COLO668 (cell line): ENCODE data around the gene RNU6-1.

ENCODE experiments used
- DNase-seq: peaks from one replicate; lab custom pipeline; 2025; ENCODE audit not compliant: unreplicated experiment; lab: John Stamatoyannopoulos, UW

RNU6-1 gene

DNA sequence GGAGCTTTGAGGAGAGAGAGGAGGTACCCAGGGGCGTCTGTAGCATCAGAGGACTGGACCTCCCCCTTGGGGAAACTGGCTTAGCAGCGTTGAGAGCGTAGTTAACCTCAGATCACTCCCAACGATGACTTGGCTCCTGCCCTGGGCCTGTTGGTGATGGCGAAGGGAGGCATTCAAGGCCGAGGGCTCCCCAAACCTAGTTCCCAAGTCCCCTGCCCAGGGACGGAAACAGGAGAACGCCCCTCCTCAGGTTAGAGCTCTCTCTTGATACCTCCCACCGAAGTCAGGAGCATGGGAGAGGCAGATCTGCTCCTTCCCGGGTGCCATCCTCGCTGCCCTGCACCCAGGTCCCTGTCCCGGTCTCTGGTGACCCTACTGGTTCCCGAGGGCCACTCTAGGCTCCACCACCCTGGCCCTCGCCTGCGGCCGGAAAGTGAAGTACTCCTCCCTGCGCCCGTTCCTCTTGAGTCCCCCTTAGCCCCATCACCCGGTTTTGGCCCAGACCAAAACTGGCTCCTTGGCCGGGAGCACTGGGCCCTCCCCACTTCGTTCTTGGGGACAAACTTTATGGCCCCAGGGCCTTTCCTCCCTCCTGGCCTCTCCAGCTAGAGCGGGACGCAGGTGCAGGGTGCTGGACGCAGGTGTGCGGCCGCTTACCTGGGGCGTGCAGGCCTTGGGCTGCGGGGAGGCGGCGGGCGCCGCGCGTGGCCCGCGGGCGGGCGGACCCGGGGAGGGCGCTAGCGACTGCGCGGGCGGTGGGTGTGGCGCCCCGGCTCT, 17.1 kb downstream of the RNU6-1 start:
- peak; percentile 81 for DNase-seq

DNA sequence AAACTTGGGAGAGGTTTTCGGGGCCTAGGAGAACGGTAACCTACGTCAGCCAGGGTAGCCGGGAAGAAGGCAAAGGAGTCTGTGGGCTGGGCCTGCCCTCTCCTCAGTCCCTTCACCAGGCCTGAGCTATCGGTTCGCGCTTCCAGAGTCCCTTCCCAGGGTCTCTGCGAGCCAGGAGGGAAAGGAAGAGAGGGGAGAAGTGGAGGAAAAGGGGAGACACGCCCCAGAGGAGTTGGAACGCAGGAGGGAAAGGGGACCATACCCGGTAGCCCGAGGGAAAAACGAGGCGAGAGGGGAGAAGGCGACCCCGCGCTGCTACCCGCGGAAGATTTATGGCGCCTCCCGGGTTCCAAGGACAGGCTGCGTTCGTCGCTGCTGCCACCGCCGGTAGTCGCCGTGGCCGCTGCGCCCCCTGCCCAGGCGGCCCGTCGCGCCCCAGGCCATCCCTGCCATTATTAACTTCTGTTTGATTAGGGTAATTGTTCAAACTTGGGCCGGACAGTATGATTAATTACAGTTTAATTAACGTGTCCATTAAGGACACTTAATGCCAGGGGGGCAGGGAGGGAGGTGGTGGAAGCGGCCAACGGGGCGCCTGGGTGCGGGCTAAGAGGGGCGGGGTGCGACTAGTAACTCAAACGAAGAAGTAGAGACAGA, 17.9 kb downstream of the RNU6-1 start:
- DNase-seq = no peak

DNA sequence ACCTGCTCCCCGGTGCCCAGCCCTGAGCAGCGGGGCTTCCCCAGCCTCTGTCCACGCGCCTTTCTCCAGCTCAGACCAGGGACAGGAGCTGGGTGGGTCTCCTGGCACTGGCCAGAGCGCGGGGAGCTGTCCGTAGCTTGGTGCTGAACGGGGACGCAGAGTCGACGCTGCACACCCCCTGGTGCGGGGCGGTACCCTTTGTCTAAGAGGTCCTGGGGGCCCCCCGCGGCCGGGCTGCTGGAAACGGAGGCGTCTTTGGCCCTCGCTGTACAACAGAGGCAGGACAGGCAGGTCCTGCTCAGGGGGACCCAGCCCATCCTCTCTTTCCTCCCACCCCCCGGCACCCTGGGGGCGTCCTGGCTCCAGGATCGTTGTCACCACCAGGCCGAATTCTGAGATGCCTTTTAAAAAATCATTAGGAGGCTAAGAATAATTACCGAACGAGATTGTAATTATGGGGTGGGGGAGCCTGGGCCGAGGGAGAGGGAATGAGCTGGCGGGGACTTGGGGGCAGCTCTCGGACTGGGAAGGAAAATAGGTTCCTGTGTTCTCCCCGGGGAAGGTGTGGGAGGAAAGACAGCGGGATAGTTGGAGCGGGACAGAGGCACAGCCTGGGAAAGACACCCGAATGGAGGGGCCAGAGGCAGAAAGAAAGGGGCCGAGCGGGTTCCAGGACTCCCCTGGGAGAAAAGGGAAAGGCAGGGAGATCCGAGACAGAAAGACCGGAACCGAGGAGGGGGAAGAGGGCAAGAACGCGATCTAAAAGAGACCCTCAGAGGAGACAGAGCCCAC, 18.7 kb downstream of the RNU6-1 start:
- no peak for DNase-seq

DNA sequence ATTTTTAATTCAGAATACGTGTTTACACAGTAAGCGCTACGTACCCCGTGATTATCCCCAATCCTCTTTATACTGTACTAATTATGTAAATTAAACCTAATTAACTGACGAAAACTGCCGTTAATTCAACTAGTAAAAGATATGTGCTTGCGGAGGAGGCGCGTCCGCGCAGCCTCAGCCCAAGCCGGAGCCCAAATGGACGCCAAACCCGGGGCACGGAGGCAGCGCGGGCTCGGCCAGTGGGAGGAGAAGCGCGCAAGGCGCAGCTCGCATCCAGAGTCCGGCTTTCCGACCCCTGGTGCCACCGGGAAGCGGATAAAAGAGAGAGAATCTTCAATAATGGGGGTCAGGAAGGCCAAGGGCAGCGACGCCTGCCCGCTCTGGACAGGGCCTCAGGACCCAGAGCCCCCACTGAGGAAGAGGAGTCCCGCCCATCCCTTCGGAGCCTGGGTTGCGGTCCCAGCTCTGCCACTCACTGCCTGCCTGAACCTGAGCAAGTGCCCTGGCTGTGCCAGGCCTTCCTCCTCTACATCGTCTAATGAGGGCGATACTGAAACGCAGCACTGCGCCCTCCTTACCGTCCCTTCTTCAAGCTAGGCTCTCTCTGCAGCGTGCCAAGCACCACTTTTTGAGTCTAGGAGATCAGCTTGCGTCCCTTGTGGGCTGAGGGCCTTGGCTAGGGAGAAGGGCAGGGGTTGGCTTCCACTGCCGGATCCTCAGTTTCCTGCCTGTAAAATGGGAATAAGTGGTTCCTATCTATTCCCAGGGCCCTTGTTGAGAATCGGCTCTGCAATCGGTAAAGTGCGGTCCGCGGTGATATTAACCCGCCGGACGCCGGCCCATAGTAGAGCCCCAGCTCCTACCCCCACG, 19.5 kb downstream of the RNU6-1 start:
- no peak for DNase-seq

DNA sequence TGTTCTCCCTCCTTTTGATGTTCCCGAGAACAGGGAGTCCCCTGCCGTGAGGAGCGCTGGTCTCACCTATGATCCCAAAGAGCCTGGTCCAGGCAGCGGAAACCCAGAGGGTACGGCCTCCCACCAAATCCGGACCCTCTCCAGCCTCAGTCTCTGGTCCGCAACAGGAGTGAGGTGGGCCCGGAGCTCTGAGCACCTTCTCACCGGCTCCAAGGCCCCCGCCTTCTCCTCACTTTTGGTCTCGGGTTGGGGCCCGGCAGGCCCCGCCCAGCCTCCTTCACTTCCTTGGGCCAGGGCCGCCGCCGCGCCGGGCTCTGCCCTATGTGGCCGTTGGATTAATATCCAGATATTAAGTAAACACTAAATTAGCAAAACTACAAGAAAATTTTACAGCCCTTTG, 20.2 kb downstream of the RNU6-1 start:
- DNase-seq = no peak

DNA sequence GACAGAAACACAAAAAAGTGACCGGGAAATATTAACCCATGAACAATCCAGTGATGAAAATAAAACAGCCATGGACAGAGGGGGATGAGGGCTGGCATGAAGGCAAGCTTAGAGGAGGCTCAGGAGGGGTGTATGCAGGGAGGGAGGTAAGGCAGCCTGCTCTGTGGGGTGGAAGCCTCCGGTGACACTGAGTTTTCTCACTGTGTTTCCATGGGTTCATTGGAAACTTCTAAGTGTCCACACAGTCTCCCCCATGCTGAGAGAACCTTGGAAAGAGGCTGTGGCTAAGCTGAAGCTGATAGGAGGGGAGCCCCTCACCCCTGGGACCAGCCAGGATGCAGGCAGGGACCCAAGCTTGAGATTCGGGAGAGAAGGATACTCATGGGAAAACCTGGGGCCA, 21.4 kb downstream of the RNU6-1 start:
- DNase-seq = no peak

DNA sequence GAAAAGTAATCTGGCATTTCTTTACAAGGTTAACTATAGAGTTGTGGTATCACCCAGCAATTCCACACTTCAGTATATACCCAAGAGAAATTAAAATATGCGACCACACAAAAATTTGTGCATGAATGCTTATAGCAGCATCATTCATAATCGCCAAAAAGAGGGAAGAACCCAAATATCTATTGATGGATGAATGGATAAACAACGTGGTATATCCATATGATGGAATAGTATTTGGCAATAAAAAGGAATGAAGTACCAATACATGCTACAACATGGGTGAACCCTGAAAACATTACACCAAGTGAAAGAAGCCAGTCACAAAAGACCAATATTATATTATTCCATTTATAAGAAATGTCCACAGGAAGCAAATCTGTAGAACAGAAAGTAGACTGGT, 23.2 kb downstream of the RNU6-1 start:
- DNase-seq = no peak

DNA sequence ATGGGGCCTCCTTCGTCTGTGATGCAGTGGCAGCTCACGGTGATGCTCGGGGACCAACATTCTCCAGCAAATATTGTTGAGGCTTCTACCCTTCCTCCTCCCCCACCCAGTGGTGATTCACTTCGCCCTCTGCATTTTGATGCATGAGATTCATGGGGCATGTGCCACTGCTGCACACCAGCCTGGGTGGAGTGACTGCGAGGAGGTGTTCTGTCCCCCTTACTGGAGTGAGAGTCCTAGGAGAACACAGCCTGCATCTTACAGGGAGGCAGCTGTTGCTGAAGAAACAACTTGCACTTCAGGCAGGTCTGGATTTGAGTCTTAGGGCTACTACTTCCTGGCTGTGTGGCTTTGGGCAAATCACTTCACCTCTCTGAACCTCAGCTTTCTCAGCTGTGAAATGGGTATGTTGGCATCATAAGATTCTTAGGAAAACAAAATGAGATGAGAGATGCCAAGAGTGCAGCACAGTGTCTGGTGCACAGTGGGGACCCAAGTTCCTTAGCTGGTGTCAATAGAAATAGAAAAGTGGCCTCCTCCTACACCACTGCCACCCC, 24.7 kb downstream of the RNU6-1 start:
- no peak for DNase-seq

DNA sequence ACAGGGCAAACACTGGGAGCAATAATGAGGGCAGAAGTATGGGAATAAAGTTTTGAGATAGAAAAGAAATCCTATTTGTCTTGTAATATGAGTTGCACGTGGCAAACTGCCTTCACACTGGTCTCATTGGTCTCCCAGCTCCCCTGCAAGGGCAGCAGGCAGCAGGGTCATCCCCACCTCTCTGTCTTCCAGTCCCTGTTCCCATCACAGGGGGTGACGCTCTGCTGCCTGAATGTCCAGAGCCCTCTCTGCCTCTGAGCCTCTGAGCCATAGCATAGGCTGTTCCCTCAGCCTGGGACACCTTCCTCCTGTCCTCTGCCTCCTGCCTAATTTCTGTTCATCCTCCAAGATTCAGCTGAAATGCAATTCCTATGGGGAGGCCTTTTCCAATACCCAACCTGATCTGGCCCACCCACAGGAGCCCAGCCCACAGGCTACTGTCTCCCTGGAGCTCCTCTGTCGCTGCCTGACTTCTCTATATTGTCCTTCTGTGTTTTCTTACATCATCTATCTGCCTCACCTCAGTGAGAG, 26.7 kb downstream of the RNU6-1 start:
- no peak for DNase-seq

DNA sequence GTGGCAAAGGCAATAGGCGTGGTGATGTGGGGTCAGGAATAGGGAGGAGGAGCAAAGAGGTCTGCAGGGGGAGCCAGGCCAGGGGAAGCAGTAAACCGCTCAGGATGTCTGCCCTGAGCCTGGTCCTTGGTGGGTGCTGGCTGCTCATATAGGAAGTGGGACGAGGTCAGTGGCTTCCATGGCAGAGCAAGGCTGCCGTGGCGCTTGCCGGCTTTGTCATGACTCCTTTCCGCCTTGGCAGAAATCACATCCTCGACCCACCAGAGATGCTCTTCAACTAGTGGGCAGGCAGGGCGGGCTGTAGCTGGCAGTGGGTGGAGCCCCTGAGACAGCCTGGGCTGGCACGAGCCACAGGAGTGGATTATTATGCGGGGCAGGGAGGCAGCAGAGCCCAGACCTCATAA, 27.6 kb downstream of the RNU6-1 start:
- no peak for DNase-seq

DNA sequence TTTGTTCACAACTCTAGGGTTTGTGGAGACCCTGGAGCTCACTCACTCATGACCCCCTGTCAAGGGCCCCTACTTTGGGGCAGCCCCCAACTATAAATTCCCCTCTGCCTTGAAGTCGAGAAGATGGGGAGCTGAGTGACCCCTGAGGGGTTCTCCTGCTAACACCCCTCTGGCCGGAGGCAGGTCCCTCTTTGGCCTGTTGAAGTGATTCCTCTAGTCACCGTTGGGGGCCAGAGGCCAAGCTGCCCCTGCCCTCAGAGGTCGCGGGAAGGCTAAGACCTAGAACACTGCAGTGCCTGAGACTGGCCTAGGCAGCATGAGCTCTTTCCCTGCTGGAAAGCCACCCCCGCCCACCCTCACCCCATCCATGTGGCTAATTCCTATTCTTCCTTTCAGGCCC, 30.0 kb downstream of the RNU6-1 start:
- DNase-seq = no peak

DNA sequence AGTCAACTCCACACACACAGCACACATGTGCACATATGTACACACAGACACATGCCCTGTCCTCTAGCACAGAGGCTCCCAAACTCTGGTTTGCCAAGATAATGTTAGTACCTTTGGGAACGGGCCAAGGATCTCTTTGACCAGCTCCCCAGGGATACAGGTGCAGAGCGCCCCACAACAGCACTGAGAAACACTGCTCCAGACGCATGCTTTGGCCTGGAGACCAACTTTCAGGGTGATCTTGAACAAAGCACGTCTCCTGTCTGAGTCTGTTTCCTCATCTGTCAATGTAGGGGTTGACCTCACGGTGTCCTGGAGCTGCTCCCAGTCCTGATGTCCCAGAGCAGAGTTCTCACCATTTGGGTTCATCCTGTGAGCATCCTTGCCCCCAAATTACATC, 30.4 kb downstream of the RNU6-1 start:
- DNase-seq = no peak

DNA sequence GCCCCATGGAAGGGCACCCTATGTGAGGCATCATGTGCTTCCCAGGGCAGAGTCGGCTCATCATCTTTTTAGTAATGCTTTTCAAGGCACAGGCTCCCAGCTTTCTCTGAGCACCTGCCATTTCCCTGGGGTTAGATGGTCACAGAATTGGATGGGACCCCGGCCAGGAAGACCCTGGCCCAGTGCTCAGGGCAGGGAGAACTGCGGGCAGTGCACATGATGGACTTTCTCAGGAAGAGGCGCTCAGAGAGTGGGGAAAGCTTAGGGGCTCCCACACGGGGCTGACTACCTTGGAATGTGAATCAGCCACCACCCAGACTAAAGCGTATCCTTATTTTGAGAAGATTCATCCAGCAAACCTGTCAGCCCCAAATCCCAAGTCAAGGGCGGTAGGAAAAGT, 31.0 kb downstream of the RNU6-1 start:
- no peak for DNase-seq

DNA sequence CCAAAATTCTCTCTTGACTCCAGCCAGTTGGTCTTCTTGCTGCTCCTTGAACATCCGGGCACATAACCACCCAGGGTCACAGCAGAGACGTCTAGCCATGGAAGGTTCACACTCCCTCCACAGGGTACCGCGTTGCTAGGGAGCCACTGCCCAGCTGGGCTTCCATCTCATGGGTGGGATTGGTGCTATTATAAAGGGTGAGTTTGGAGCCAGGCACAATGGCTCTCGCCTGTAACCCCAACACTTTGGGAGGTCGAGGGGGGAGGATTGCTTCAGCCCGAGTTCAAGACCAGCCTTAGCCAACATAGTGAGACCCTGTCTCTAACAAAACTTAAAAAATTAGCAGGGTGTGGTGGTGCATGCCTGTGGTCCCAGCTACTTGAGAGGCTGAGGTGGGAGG, 32.0 kb downstream of the RNU6-1 start:
- DNase-seq = no peak

DNA sequence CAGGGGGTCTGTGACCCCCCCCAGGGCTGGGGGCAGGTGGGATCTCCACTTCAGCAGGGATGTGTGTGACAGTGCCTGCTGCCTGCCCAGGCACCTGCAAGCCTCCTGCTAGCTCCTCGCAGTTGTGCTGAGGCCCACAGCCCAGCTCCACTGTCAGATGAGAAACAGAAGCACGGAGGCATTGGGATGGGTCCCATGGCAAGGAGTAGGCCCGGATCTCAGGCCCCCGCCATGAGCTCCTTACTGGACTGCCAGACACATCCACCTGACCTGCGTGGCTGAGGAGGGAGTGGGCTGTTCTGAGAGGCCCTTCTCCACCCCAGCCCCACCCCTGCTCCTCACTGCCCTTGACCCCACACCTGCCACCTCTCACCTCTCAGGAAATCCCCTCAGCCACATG, 32.7 kb downstream of the RNU6-1 start:
- DNase-seq = no peak

DNA sequence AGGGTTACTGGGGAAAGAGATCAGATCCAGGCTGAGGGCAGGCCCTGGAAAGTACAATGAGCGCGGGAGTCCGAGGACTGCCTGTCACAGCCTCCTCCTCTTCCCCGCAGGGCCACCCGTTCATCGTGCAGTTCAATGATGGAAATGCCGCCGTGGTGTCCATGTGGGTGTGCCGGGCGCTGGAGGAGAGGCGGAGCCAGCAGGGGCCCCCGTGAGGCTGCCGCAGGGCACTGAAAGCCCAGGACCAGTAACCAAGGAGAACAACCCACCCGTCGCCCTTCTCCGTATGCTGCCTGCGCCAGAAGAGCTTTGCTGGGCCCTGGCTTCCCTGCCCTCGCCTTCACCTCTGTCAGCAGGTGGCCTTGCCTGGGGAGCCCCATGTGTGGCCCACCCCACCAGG, 33.3 kb downstream of the RNU6-1 start:
- DNase-seq = no peak

DNA sequence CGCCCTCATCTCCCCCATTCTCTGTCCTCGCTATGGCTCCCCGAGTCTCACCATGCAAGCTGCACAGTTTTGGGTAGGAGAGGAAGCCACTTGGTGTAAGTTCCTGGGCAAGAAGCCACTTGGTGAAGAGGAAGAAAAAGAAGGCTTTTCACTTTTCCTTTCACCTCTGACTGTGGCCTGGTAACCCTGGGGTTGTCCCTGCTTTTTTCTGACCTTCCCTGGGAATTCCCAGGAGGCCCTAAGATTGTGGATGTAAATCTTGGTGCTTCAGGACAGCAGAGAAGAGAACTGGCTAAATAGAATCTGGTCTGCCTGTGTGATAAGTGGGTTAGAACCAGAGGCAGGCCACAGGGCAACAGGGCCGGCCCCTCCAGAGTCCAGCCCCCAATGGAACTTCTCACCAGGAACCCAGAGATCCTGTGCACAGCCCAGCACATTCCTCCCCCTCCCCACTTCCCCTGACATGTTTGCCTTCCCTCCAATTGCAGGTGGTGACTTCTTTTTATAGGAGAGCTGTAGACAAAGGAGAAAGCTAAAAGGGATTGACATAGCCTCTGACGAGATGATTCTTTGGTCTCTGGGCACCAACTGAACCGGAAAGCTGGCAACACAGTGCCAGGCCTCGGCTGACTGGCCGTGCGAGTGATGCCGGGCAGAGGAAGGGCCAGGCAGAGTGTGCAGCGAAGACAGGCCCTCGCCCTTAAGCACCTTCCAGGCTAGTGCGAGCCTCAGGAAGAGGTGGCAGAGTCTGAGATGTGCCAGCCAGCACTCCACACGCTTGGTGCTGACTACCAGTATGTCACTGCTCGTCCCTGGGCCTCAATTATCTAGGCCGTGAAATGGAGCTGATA, 34.0 kb downstream of the RNU6-1 start:
- peak; percentile 61 for DNase-seq

DNA sequence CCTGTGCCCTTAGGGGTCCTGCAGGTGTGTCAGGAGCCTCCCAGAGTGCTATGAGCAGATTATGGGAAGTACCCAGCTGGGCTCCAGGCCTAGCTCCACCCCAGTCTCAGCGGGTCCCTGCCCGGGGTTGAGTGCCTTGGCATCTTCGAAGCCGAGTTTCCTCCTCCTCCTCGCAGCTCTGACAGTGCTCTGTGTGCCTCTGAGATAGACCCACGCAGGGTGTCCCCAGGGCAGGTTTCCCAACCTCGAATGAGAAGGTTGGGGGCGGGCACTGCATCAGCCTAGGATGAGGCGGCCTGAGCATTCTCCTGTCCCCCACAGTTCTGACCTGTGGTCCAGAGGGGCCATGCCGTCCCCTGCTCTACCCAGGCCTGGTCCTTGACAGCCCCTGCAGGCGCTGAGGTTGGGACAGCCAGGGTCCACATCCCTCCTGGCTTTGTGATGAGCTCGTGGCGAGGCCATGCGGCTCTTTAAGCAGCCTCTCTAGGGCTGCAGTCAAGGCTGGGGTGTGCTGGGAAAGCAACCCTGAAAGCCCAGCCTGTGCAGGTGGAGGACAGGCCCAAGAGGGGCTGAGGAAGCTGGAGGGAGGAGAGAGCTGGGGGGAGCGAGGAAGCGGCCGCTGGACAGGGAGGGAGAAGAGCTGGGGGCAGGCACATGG, 34.7 kb downstream of the RNU6-1 start:
- DNase-seq = no peak
